Tibial artery (tissue), 4 donors: Measurements from ENCODE around the gene TMED5.

Experiments used
- DNase-seq, 2 donors: peaks; one replicate each; pipeline ENCODE4 v3.0.0-alpha.2; 2019
- H3K27ac ChIP-seq, 2 donors: fragments of 200-600 bp; sonication (generic) in 1 of 2; 1 replicate in 1 of 2; 2 replicates in 1 of 2; pipeline ENCODE4 v1.5.1; 2018 to 2019; ENCODE audit warnings: mild to moderate bottlenecking in 1 of 2
- H3K27me3 ChIP-seq, 2 donors: fragments of 200-600 bp; sonication (generic) in 1 of 2; one replicate each; pipeline versions ENCODE4 v1.5.1 to v1.6.0; 2016 to 2019
- H3K36me3 ChIP-seq, 3 donors: fragments of 200-600 bp; sonication (generic) in 2 of 3; one replicate each; pipeline ENCODE4 v1.5.1; 2016 to 2019; ENCODE audit warnings: mild to moderate bottlenecking in 2 of 3
- H3K4me1 ChIP-seq, 4 donors: fragments of 200-600 bp; sonication (generic) in 2 of 4; 1 replicate in 3 of 4; 2 replicates in 1 of 4; pipeline ENCODE4 v1.5.1; 2016 to 2019
- H3K4me3 ChIP-seq, 2 donors: fragments of 200-600 bp; sonication (generic) in 1 of 2; 1 replicate in 1 of 2; 2 replicates in 1 of 2; pipeline ENCODE4 v1.5.1; 2018 to 2019; ENCODE audit warnings: mild to moderate bottlenecking in 2 of 2
- H3K9me3 ChIP-seq, 3 donors: fragments of 200-600 bp; sonication (generic) in 1 of 3; one replicate each; pipeline ENCODE4 v1.5.1; 2016 to 2019
- intact Hi-C: fragments of 100-400 bp; cut with DNase I; formaldehyde crosslinking; loops from one replicate; pipeline ENCODE4 v1.15.0; 2023; ENCODE audit warnings: low total_unique reads
- TF ChIP-seq, protein P1 (sequence below), 2 experiments: fragments of 200-600 bp in 1 of 2; fragments of 450-650 bp in 1 of 2; IDR thresholded peaks; one replicate each; pipeline ENCODE4 v1.5.1; 2017 to 2019; ENCODE audit warnings: antibody characterized with exemption in 2 of 2, mild to moderate bottlenecking in 1 of 2, moderate library complexity in 1 of 2

Gene TMED5

DNA sequence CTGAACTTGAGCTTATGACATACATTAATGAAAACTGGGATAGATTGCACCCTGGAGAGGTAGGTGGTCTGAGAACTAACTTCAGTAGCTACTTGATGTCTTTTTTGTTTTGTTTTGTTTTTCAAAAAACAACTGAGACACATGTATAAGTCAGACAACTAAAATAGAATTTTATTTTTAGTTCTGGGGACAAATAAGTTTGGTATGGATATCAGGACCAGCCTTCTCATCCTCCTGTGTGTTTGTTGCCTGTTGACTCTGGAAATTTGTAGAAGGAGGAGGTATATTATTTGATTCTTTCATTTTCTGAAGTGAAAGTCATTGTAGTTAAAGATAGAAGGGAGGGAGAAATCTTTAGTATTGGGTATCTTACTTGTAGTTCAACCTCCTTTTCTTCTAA, 59.6 kb downstream of the TMED5 start:
- Histone ChIP-seq H3K9me3 (no peaks in the 10 kb centered on the region), H3K27me3 (no peaks in the 10 kb centered on the region), H3K4me1 (no peaks in the 10 kb centered on the region), H3K36me3 (peaks cover 8 to 45% (median 37%) of the 10 kb centered on the region in 3 donors), H3K4me3 (no peak overlapping the region), H3K27ac (no peak overlapping the region)
- DNase-seq: no peak
- intact Hi-C loops: no loop called here
- TF ChIP-seq, protein P1, sequence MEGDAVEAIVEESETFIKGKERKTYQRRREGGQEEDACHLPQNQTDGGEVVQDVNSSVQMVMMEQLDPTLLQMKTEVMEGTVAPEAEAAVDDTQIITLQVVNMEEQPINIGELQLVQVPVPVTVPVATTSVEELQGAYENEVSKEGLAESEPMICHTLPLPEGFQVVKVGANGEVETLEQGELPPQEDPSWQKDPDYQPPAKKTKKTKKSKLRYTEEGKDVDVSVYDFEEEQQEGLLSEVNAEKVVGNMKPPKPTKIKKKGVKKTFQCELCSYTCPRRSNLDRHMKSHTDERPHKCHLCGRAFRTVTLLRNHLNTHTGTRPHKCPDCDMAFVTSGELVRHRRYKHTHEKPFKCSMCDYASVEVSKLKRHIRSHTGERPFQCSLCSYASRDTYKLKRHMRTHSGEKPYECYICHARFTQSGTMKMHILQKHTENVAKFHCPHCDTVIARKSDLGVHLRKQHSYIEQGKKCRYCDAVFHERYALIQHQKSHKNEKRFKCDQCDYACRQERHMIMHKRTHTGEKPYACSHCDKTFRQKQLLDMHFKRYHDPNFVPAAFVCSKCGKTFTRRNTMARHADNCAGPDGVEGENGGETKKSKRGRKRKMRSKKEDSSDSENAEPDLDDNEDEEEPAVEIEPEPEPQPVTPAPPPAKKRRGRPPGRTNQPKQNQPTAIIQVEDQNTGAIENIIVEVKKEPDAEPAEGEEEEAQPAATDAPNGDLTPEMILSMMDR (IDR thresholded peaks at IDR 0.05): no peak

DNA sequence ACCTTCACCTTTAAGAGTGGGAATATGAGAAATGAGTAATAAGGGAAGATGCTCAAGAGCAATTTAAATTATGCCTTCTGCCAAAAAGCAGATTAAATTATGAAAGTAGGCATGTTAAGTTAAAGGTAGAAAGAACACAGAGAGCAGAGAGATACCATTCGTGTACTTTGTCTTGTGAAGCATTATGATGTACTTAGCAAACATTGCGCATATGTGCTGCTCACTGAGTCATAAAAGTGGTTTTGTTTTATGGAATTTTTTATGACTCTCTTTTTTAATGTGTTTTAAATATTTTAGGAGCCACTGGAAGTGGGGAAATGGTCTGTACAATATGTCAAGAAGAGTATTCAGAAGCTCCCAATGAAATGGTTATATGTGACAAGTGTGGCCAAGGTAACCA, 65.8 kb downstream of the TMED5 start:
- H3K9me3 ChIP-seq: no peaks in the 10 kb centered on the region
- TF ChIP-seq, protein P1 (IDR thresholded peaks at IDR 0.05): no peak
- H3K27ac ChIP-seq: no peak overlapping the region
- intact Hi-C loops: no loop called here
- no peak for DNase-seq
- H3K27me3 ChIP-seq: no peaks in the 10 kb centered on the region
- peaks cover 0 to 14% (median 3%) of the 10 kb centered on the region in 4 donors for H3K4me1 ChIP-seq
- no peak overlapping the region for H3K4me3 ChIP-seq
- peaks cover 13 to 41% (median 27%) of the 10 kb centered on the region in 3 donors for H3K36me3 ChIP-seq

DNA sequence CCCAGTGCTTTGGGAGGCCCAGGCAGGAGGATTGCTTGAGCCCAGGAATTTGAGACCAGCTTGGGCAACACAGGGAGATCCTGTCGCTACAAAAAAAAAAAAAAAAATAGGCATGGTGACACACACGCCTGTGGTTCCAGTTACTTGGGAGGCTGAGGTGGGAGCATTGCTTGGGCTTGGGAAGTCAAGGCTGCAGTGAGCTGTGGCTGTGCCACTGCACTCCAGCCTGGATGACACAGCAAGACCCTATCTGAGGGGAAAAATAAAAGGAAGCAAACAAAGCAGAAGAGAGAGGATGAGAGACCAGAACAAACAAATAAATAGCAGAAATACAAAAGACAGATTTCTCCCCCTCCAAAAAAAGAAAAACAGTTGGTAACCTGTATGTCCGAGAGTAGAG, 67.1 kb downstream of the TMED5 start:
- Histone ChIP-seq H3K4me3 (no peak overlapping the region), H3K27me3 (no peaks in the 10 kb centered on the region), H3K27ac (no peak overlapping the region), H3K4me1 (peaks cover 0 to 14% (median 3%) of the 10 kb centered on the region in 4 donors), H3K36me3 (peaks cover 13 to 32% (median 22%) of the 10 kb centered on the region in 3 donors), H3K9me3 (peaks cover 0 to 3% (median 0%) of the 10 kb centered on the region in 3 donors)
- intact Hi-C loops: no loop called here
- DNase-seq: no peak
- TF ChIP-seq, protein P1 (IDR thresholded peaks at IDR 0.05): no peak

DNA sequence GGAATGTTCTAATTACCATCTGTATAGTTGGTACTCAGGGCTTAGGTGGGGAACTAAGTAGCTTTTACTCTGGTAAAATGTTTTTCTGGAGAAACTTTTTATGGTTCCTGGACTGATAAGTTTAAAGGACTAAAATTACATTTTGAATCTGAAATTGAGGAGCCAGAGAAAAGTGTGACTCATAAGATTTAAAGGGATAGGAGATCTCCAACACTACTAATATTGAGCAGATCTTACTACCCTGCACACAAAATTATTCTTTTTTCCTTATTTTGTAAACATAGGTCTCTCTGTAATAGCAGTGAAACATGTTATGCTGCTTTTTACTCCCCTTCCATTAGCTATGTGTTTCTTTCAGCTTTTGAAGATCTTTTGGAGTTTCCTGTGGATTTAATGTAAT, 68.7 kb downstream of the TMED5 start:
- Histone ChIP-seq H3K9me3 (peaks cover 0 to 5% (median 3%) of the 10 kb centered on the region in 3 donors), H3K4me1 (peaks cover 0 to 14% (median 3%) of the 10 kb centered on the region in 4 donors), H3K36me3 (peaks cover 15 to 35% (median 24%) of the 10 kb centered on the region in 3 donors), H3K27ac (no peak overlapping the region), H3K4me3 (no peak overlapping the region), H3K27me3 (no peaks in the 10 kb centered on the region)
- DNase-seq: no peak
- intact Hi-C loops: no loop called here
- TF ChIP-seq, protein P1 (IDR thresholded peaks at IDR 0.05): no peak

DNA sequence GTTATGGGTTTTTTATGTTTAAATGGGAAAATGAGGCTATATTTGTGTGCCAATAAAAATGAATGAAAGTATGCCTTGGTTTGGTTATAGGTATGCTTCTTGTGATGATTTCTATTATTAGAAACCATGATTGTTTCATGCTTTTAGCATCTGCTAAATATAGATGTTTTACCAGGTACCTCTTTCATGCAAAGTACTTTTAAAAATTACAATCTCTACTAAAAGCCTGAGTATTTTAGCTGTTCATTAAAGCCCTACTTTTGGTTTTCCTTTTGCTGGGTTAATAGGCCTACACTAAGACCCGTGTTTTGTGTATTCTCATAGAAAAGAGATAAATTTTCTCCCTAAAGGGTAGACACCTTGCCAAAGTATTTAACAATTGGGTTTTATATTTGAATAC, 69.1 kb downstream of the TMED5 start:
- DNase-seq: no peak
- no peak overlapping the region for H3K27ac ChIP-seq
- peaks cover 11 to 31% (median 19%) of the 10 kb centered on the region in 3 donors for H3K36me3 ChIP-seq

More for the DNA sequence above, 69.1 kb downstream of the TMED5 start:
- TF ChIP-seq, protein P1 (IDR thresholded peaks at IDR 0.05): no peak
- Histone ChIP-seq H3K27me3 (no peaks in the 10 kb centered on the region), H3K4me1 (peaks cover 0 to 14% (median 3%) of the 10 kb centered on the region in 4 donors), H3K9me3 (peaks cover 0 to 5% (median 3%) of the 10 kb centered on the region in 3 donors), H3K4me3 (no peak overlapping the region)
- intact Hi-C loops: no loop called here
